ENCODE measurements around the gene TSPAN15.
"Not testable (repeated sequence)": the region's sequence is repeated elsewhere in the genome, so short reads cannot be mapped to it uniquely, and the experiment has no call there.

TSPAN15 gene

GRCh38 chr10:69504576-69505250 is 53.4 kb downstream of the TSPAN15 start:
- DNase-seq, result no peak

- DNase-seq, result no peak
Measured at GRCh38 chr10:69505636-69506318, 54.5 kb downstream of the TSPAN15 start.

GRCh38 chr10:69506487-69506833 is 55.2 kb downstream of the TSPAN15 start:
- no peak for DNase-seq

GRCh38 chr10:69506834-69507713 is 55.8 kb downstream of the TSPAN15 start:
- DNase-seq, result no peak

GRCh38 chr10:69508738-69509340 is 57.6 kb downstream of the TSPAN15 start:
- no peak for DNase-seq

- no peak for DNase-seq
Measured at GRCh38 chr10:69512901-69513300, 61.6 kb downstream of the TSPAN15 start.

GRCh38 chr10:69513617-69514016 is 62.4 kb downstream of the TSPAN15 start:
- DNase-seq, result no peak

- DNase-seq, result peak; percentile 76
Measured at GRCh38 chr10:69515699-69516259, 64.5 kb downstream of the TSPAN15 start.

GRCh38 chr10:69516316-69516715 is 65.1 kb downstream of the TSPAN15 start:
- DNase-seq, result no peak

- no peak for DNase-seq
Measured at GRCh38 chr10:69516796-69517195, 65.5 kb downstream of the TSPAN15 start.

GRCh38 chr10:69517271-69517848 is 66.1 kb downstream of the TSPAN15 start:
- no peak for DNase-seq

- no peak for DNase-seq
Measured at GRCh38 chr10:69527961-69528360, 76.7 kb downstream of the TSPAN15 start.

GRCh38 chr10:69533658-69534057 is 82.4 kb downstream of the TSPAN15 start:
- no peak for DNase-seq

- not testable (repeated sequence) for DNase-seq
Measured at GRCh38 chr10:69536521-69536920, 85.3 kb downstream of the TSPAN15 start.

GRCh38 chr10:69537449-69537848 is 86.2 kb downstream of the TSPAN15 start:
- DNase-seq, result no peak

GRCh38 chr10:69538461-69538860 is 87.2 kb downstream of the TSPAN15 start:
- no peak for DNase-seq

GRCh38 chr10:69541463-69541862 is 90.2 kb downstream of the TSPAN15 start:
- no peak for DNase-seq

- no peak for DNase-seq
Measured at GRCh38 chr10:69549959-69550358, 98.7 kb downstream of the TSPAN15 start.

- no peak for DNase-seq
Measured at GRCh38 chr10:69552268-69552667, 101.0 kb downstream of the TSPAN15 start.

- DNase-seq, result no peak
Measured at GRCh38 chr10:69553328-69553727, 102.1 kb downstream of the TSPAN15 start.

- no peak for DNase-seq
Measured at GRCh38 chr10:69554611-69555010, 103.3 kb downstream of the TSPAN15 start.

Measured in right forelimb (tissue), 1 donor.